ENCODE results near the gene ERI2. TPM values are rescaled to one million over a fixed set of nuclear protein-coding genes. Genes with fewer than 3 reads are reported as not detected.

The ERI2 gene
- total RNA-seq, 2 experiments from 2014 or later: 12.5 to 17.3 TPM

- peaks cover 34% of the 10 kb centered on the region for H3K4me1 Mint-ChIP-seq
- POLR2A ChIA-PET: no interaction called here
- H3K4me3 Mint-ChIP-seq: peak overlapping the region; percentile 13
- H3K36me3 Mint-ChIP-seq (ENCODE audit: low read depth): peaks cover 27% of the 10 kb centered on the region
- no peaks in the 10 kb centered on the region for H3K9me3 Mint-ChIP-seq
- H3K27me3 Mint-ChIP-seq: no peaks in the 10 kb centered on the region
- no peak for DNase-seq
- H3K27ac Mint-ChIP-seq: peak overlapping the region; percentile 31
- CTCF ChIA-PET: interaction anchor here (0.7 kb wide), 1 partner anchor 249 kb away, joined by 3 read pairs; no protein-coding TSS in a partner anchor
These were observed 37.8 kb upstream of the ERI2 start for GRCh38 chr16:20844054-20844453.

GRCh38 chr16:20839504-20839903 lies 33.2 kb upstream of the ERI2 start:
- peaks cover 17% of the 10 kb centered on the region for H3K9me3 Mint-ChIP-seq
- no peak overlapping the region for H3K4me3 Mint-ChIP-seq
- CTCF ChIA-PET: no interaction called here
- no peak overlapping the region for H3K27ac Mint-ChIP-seq
- no peak for DNase-seq
- H3K27me3 Mint-ChIP-seq: no peaks in the 10 kb centered on the region
- POLR2A ChIA-PET: no interaction called here
- peaks cover 58% of the 10 kb centered on the region for H3K36me3 Mint-ChIP-seq (ENCODE audit: low read depth)
- peaks cover 16% of the 10 kb centered on the region for H3K4me1 Mint-ChIP-seq

GRCh38 chr16:20838240-20838639 lies 32.0 kb upstream of the ERI2 start:
- CTCF ChIA-PET: no interaction called here
- H3K36me3 Mint-ChIP-seq (ENCODE audit: low read depth): peaks cover 68% of the 10 kb centered on the region

GRCh38 chr16:20833086-20833485 lies 26.8 kb upstream of the ERI2 start:
- peaks cover 18% of the 10 kb centered on the region for H3K9me3 Mint-ChIP-seq
- POLR2A ChIA-PET: no interaction called here
- DNase-seq: no peak
- H3K27ac Mint-ChIP-seq: no peak overlapping the region
- no peaks in the 10 kb centered on the region for H3K4me1 Mint-ChIP-seq
- H3K4me3 Mint-ChIP-seq: no peak overlapping the region
- no peaks in the 10 kb centered on the region for H3K27me3 Mint-ChIP-seq
- CTCF ChIA-PET: interaction anchor here (0.7 to 1.2 kb wide), 2 partner anchors 13 kb away, joined by 3 read pairs; no protein-coding TSS in a partner anchor
- H3K36me3 Mint-ChIP-seq (ENCODE audit: low read depth): peaks cover 50% of the 10 kb centered on the region

More at GRCh38 chr16:20838240-20838639, 32.0 kb upstream of the ERI2 start:
- POLR2A ChIA-PET: no interaction called here
- H3K4me3 Mint-ChIP-seq: no peak overlapping the region
- H3K27ac Mint-ChIP-seq: no peak overlapping the region
- H3K9me3 Mint-ChIP-seq: peaks cover 18% of the 10 kb centered on the region
- H3K27me3 Mint-ChIP-seq: no peaks in the 10 kb centered on the region
- H3K4me1 Mint-ChIP-seq: peaks cover 5% of the 10 kb centered on the region
- DNase-seq: no peak

GRCh38 chr16:20830372-20830771 lies 24.1 kb upstream of the ERI2 start:
- H3K27ac Mint-ChIP-seq: no peak overlapping the region
- peaks cover 4% of the 10 kb centered on the region for H3K9me3 Mint-ChIP-seq
- no peak overlapping the region for H3K4me3 Mint-ChIP-seq
- ChIA-PET POLR2A (no interaction called here), CTCF (no interaction called here)
- H3K27me3 Mint-ChIP-seq: no peaks in the 10 kb centered on the region
- peaks cover 31% of the 10 kb centered on the region for H3K36me3 Mint-ChIP-seq (ENCODE audit: low read depth)
- no peak for DNase-seq
- H3K4me1 Mint-ChIP-seq: no peaks in the 10 kb centered on the region

GRCh38 chr16:20829536-20829935 lies 23.3 kb upstream of the ERI2 start:
- CTCF ChIA-PET: no interaction called here

GRCh38 chr16:20826039-20826566 lies 19.8 kb upstream of the ERI2 start:
- Mint-ChIP-seq H3K36me3 (ENCODE audit: low read depth) (peaks cover 28% of the 10 kb centered on the region), H3K4me3 (no peak overlapping the region), H3K4me1 (peaks cover 13% of the 10 kb centered on the region), H3K27me3 (no peaks in the 10 kb centered on the region), H3K9me3 (no peaks in the 10 kb centered on the region), H3K27ac (no peak overlapping the region)
- DNase-seq: no peak
- ChIA-PET POLR2A (no interaction called here), CTCF (interaction anchor here (0.9 kb wide), 1 partner anchor 12 kb away, joined by 3 read pairs; no protein-coding TSS in a partner anchor)

More at GRCh38 chr16:20829536-20829935, 23.3 kb upstream of the ERI2 start:
- Mint-ChIP-seq H3K27me3 (no peaks in the 10 kb centered on the region), H3K9me3 (peaks cover 1% of the 10 kb centered on the region), H3K4me3 (no peak overlapping the region), H3K4me1 (no peaks in the 10 kb centered on the region), H3K36me3 (ENCODE audit: low read depth) (peaks cover 26% of the 10 kb centered on the region), H3K27ac (no peak overlapping the region)
- no peak for DNase-seq
- POLR2A ChIA-PET: interaction anchor here (0.6 kb wide), 2 partner anchors 10 to 48 kb away, joined by 4 to 5 read pairs; no protein-coding TSS in a partner anchor

- Mint-ChIP-seq H3K27me3 (no peaks in the 10 kb centered on the region), H3K27ac (peak overlapping the region; percentile 48), H3K9me3 (no peaks in the 10 kb centered on the region), H3K4me3 (no peak overlapping the region), H3K36me3 (ENCODE audit: low read depth) (peaks cover 42% of the 10 kb centered on the region), H3K4me1 (peaks cover 13% of the 10 kb centered on the region)
- ChIA-PET POLR2A (no interaction called here), CTCF (no interaction called here)
- no peak for DNase-seq
These were observed 16.5 kb upstream of the ERI2 start for GRCh38 chr16:20822521-20823325.

GRCh38 chr16:20821682-20822081 lies 15.4 kb upstream of the ERI2 start:
- ChIA-PET CTCF (interaction anchor here (1.3 kb wide), 1 partner anchor 9 kb away, joined by 4 read pairs; no protein-coding TSS in a partner anchor), POLR2A (no interaction called here)
- no peak for DNase-seq
- Mint-ChIP-seq H3K27me3 (no peaks in the 10 kb centered on the region), H3K4me1 (peaks cover 13% of the 10 kb centered on the region), H3K27ac (no peak overlapping the region), H3K4me3 (no peak overlapping the region), H3K36me3 (ENCODE audit: low read depth) (peaks cover 43% of the 10 kb centered on the region), H3K9me3 (no peaks in the 10 kb centered on the region)

GRCh38 chr16:20818929-20819585 lies 12.8 kb upstream of the ERI2 start:
- no peak for DNase-seq
- no peaks in the 10 kb centered on the region for H3K27me3 Mint-ChIP-seq
- no peak overlapping the region for H3K27ac Mint-ChIP-seq
- ChIA-PET CTCF (interaction anchor here (1.0 to 1.7 kb wide), 3 partner anchors 12 to 44 kb away, joined by 3 to 4 read pairs (median 4); no protein-coding TSS in a partner anchor), POLR2A (no interaction called here)
- no peak overlapping the region for H3K4me3 Mint-ChIP-seq
- H3K36me3 Mint-ChIP-seq (ENCODE audit: low read depth): peaks cover 52% of the 10 kb centered on the region
- H3K9me3 Mint-ChIP-seq: no peaks in the 10 kb centered on the region
- peaks cover 23% of the 10 kb centered on the region for H3K4me1 Mint-ChIP-seq

- H3K36me3 Mint-ChIP-seq (ENCODE audit: low read depth): peaks cover 36% of the 10 kb centered on the region
- peaks cover 17% of the 10 kb centered on the region for H3K4me1 Mint-ChIP-seq
- no peaks in the 10 kb centered on the region for H3K9me3 Mint-ChIP-seq
- no peaks in the 10 kb centered on the region for H3K27me3 Mint-ChIP-seq
- no peak for DNase-seq
- no peak overlapping the region for H3K4me3 Mint-ChIP-seq
- POLR2A ChIA-PET: interaction anchor here (1.1 kb wide), 1 partner anchor 9 kb away, joined by 3 read pairs; the partner anchor contains the start of genes ERI2 and REXO5
- CTCF ChIA-PET: interaction anchor here (0.7 to 1.3 kb wide), 2 partner anchors 9 to 11 kb away, joined by 3 to 4 read pairs; partner anchors contain the start of genes ERI2 and REXO5
- H3K27ac Mint-ChIP-seq: peak overlapping the region; percentile 7
These were observed 8.5 kb upstream of the ERI2 start for GRCh38 chr16:20814784-20815183.

- Mint-ChIP-seq H3K4me1 (peaks cover 30% of the 10 kb centered on the region), H3K36me3 (ENCODE audit: low read depth) (peaks cover 32% of the 10 kb centered on the region), H3K4me3 (no peak overlapping the region), H3K27me3 (no peaks in the 10 kb centered on the region), H3K27ac (no peak overlapping the region), H3K9me3 (no peaks in the 10 kb centered on the region)
- DNase-seq: no peak
- CTCF ChIA-PET: interaction anchor here (0.9 to 1.1 kb wide), 2 partner anchors 9 to 71 kb away, joined by 3 to 4 read pairs; no protein-coding TSS in a partner anchor
- POLR2A ChIA-PET: no interaction called here
These were observed 6.2 kb upstream of the ERI2 start for GRCh38 chr16:20812510-20812909.
